ENCODE measurements around the gene FAM78A. TPM values are rescaled to one million over a fixed set of nuclear protein-coding genes. Genes with fewer than 3 reads are reported as not detected.
"Not testable (repeated sequence)": the region's sequence is repeated elsewhere in the genome, so short reads cannot be mapped to it uniquely, and the experiment has no call there.

FAM78A gene
- total RNA-seq, 1 donor from 2014 or later: 9.9 TPM

GRCh38 chr9:131262327-131263032 lies 13.8 kb downstream of the FAM78A start:
- no peak for DNase-seq

- DNase-seq: no peak
Measured at GRCh38 chr9:131260751-131261452, 15.4 kb downstream of the FAM78A start.

- DNase-seq: no peak
Measured at GRCh38 chr9:131259916-131260597, 16.3 kb downstream of the FAM78A start.

- no peak for DNase-seq
Measured at GRCh38 chr9:131259432-131259898, 16.8 kb downstream of the FAM78A start.

GRCh38 chr9:131258698-131259431 lies 17.4 kb downstream of the FAM78A start:
- DNase-seq: no peak

- DNase-seq: no peak
Measured at GRCh38 chr9:131258186-131258585, 18.1 kb downstream of the FAM78A start.

GRCh38 chr9:131257266-131258025 lies 18.9 kb downstream of the FAM78A start:
- DNase-seq: no peak

GRCh38 chr9:131255676-131256197 lies 20.6 kb downstream of the FAM78A start:
- DNase-seq: no peak

GRCh38 chr9:131254626-131255025 lies 21.7 kb downstream of the FAM78A start:
- no peak for DNase-seq

GRCh38 chr9:131253891-131254491 lies 22.3 kb downstream of the FAM78A start:
- no peak for DNase-seq

- no peak for DNase-seq
Measured at GRCh38 chr9:131252120-131252519, 24.2 kb downstream of the FAM78A start.

GRCh38 chr9:131246618-131247017 lies 29.7 kb downstream of the FAM78A start:
- no peak for DNase-seq

- not testable (repeated sequence) for DNase-seq
Measured at GRCh38 chr9:131244331-131244730, 32.0 kb downstream of the FAM78A start.

GRCh38 chr9:131240047-131240921 lies 36.0 kb downstream of the FAM78A start:
- no peak for DNase-seq

- DNase-seq: no peak
Measured at GRCh38 chr9:131239161-131239975, 36.9 kb downstream of the FAM78A start.

GRCh38 chr9:131238402-131239021 lies 37.8 kb downstream of the FAM78A start:
- peak; percentile 84 for DNase-seq

- peak; percentile 87 for DNase-seq
Measured at GRCh38 chr9:131237931-131238401, 38.3 kb downstream of the FAM78A start.

- peak; percentile 71 for DNase-seq
Measured at GRCh38 chr9:131237291-131237690, 39.0 kb downstream of the FAM78A start.

GRCh38 chr9:131236761-131237160 lies 39.5 kb downstream of the FAM78A start:
- no peak for DNase-seq

Data from dermis blood vessel endothelial cell (primary cell).